ENCODE data around the gene BCORL1.

DNA sequence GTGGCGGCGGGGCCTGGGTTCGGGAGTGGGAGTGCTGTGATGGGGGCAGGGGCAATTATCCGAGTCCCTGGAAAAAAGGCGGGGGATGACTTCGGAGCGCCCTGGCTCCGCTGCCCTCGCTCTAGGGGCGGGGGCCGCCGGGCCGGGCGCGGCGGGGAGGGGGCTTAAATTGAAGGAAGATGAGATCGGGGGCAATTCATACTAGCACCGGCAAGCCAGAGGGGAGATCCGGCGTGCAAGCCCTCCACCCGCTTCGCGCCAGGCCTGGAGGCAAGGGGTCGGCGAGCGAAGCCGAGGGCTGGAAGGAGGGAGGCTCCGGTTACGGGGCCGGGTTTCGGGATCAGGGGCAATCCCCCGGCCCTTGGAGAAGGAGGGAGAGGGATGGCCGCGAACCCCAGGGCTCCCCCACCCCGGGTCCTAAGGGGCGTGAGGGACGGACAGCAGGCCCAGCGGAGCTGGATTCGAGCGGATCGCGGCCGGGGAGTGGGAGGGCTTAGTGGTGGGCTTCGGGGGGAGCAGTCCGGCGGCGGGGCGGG lies 1.2 kb downstream of the BCORL1 start:
- TF ChIP-seq CTCF (IDR thresholded peaks at IDR 0.05; ENCODE audit: low read length) (no peak), EZH2phosphoT487 (IDR thresholded peaks at IDR 0.05; ENCODE audit: low read length) (no peak), EZH2 (optimal IDR thresholded peaks at IDR 0.05; ENCODE audit: low read depth, low read length) (no peak)

Data from MM.1S (cell line).